Glomerular visceral epithelial cell (primary cell): ENCODE results near the gene B4GALNT1.
"Not testable (repeated sequence)": the region's sequence is repeated elsewhere in the genome, so short reads cannot be mapped to it uniquely, and the experiment has no call there.

Experiments
- DNase-seq: peaks from one replicate; pipeline ENCODE4 v3.0.0-alpha.2; 2016; ENCODE audit errors: extremely low spot score

The B4GALNT1 gene

GRCh38 chr12:57620936-57621496, 12.0 kb downstream of the B4GALNT1 start:
- no peak for DNase-seq

GRCh38 chr12:57620245-57620935, 12.6 kb downstream of the B4GALNT1 start:
- no peak for DNase-seq

- no peak for DNase-seq
These were observed 13.4 kb downstream of the B4GALNT1 start for GRCh38 chr12:57619434-57620244.

- DNase-seq = no peak
These were observed 14.0 kb downstream of the B4GALNT1 start for GRCh38 chr12:57618966-57619433.

- not testable (repeated sequence) for DNase-seq
These were observed 14.6 kb downstream of the B4GALNT1 start for GRCh38 chr12:57618431-57618830.

- DNase-seq = no peak
These were observed 15.1 kb downstream of the B4GALNT1 start for GRCh38 chr12:57617942-57618341.

GRCh38 chr12:57616383-57617101, 16.5 kb downstream of the B4GALNT1 start:
- no peak for DNase-seq

GRCh38 chr12:57615637-57616036, 17.4 kb downstream of the B4GALNT1 start:
- DNase-seq = no peak

- no peak for DNase-seq
These were observed 18.0 kb downstream of the B4GALNT1 start for GRCh38 chr12:57614948-57615500.

GRCh38 chr12:57614178-57614947, 18.6 kb downstream of the B4GALNT1 start:
- DNase-seq = no peak

- DNase-seq = no peak
These were observed 19.4 kb downstream of the B4GALNT1 start for GRCh38 chr12:57613427-57614109.

GRCh38 chr12:57612711-57613426, 20.1 kb downstream of the B4GALNT1 start:
- DNase-seq = no peak

GRCh38 chr12:57611827-57612710, 20.9 kb downstream of the B4GALNT1 start:
- DNase-seq = no peak

GRCh38 chr12:57611108-57611826, 21.7 kb downstream of the B4GALNT1 start, which contains the start of gene ARHGEF25:
Gene ARHGEF25, plus strand, starts transcription at chr12:57611435. Its CDS starts 460 bp downstream, at chr12:57611895.
- peak; percentile 43 for DNase-seq

- DNase-seq = no peak
These were observed 22.4 kb downstream of the B4GALNT1 start for GRCh38 chr12:57610554-57611107.

- DNase-seq = no peak
These were observed 23.0 kb downstream of the B4GALNT1 start for GRCh38 chr12:57609781-57610553.
